Medulla oblongata (tissue), 1 donor: ENCODE measurements around the gene ULK2.

Experiments
- DNase-seq: peaks from one replicate; pipeline ENCODE4 v3.0.0-alpha.2; 2015; ENCODE audit errors: extremely low spot score

The ULK2 gene

DNA sequence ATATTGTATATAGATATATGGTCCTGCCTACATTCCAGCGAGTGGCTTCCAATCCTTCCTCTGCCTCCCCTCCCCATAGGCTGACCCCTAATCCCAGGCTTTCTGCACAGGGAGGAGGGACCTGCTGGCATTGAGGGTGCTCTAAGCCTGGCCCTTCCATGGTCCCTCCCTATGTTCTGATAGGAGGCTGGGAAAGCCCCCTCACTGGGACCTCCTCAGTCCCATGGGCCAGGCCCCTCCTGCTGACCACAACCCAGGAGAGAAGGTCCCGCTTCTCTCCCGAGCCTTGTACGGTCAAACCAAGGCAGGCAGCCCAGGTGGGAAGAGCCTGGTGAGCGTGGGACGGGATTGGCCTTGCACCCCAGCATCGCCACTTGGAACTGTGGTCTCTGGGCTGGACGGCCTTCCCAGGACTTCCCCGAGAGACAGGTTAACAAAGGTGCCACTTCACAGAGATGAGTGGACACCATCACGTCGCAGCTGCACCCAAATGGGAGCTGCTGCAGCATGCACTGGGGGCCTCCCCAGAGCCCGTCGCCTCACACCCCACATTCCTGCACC lies 120.5 kb downstream of the ULK2 start:
- DNase-seq: no peak

DNA sequence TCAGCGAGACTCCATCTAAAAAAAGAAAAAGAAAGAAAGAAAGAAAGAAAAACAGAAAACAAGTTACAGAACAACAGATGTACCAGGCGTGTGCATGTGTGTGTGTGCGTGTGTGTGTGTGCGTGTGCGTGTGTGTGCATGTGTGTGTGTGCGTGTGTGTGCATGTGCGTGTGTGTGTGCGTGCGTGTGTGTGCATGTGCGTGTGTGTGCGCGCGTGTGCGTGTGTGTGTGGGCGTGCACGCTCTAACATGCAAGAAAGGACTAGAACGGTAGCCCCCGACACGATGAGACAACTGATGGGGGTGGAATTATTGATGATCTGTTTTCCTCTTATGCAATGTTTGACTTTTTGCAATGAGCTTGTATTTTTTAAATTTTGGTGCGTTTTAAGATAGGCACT lies 121.2 kb downstream of the ULK2 start:
- DNase-seq: no peak

DNA sequence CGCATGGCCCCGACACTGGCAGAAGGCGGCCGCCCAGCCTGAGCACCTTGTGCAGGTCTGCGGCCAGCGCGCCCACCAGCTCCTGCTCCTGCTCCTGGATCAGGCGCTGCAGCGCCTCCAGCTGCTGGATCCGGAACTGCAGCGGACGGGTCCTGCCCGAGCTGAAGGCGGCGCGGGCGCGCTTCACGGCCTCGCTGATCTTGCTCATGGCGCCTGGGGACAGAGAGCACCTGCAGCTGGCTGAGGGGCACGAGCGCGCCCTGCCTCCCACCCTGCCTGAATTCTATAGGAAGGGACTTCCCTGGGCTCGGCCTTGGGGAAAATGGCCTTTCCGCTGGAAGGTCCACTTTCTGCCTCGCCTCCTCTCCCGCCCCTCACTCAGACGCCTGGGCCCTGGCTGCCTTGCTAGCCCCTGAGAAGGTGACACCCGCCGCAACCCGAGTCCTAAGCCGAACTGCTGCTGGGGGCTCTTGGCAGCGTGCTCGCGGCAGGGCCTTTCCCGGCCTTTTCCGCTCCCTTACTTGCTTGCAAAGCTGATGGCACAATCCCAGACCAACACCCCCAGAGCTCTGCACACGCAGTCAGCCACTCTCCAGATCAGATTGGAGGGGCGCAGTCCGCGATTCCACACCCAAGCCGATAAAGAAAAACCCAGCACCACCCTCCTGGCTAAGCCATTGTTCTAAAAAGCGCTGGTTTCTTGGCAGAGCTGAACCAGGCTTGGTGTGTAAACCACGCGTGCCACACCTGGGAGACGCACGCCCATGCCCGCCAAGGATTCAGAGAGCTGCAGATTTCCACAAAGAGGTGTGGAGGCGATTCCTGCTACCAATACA lies 122.6 kb downstream of the ULK2 start:
- peak; percentile 87 for DNase-seq

DNA sequence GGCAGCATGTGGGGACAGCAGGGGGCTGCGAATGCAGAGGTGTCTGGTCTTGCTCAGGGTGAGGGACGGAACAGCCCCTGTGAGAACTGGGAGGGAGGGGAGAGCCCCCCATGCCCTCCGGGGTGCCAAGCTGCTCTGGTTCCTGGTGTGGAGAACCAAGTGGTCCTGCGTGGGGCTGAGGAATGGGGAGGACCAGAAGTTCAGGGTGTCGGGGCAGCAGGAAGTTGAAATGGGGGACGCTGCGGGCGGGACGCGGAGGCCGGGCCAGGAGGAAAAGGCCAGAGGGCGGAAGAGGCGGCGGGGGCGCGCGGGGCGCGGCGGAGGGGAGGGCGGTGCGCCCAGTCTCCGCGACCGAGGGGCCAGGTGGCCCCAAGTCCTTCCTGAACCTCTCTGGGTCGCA lies 123.2 kb downstream of the ULK2 start:
- no peak for DNase-seq

DNA sequence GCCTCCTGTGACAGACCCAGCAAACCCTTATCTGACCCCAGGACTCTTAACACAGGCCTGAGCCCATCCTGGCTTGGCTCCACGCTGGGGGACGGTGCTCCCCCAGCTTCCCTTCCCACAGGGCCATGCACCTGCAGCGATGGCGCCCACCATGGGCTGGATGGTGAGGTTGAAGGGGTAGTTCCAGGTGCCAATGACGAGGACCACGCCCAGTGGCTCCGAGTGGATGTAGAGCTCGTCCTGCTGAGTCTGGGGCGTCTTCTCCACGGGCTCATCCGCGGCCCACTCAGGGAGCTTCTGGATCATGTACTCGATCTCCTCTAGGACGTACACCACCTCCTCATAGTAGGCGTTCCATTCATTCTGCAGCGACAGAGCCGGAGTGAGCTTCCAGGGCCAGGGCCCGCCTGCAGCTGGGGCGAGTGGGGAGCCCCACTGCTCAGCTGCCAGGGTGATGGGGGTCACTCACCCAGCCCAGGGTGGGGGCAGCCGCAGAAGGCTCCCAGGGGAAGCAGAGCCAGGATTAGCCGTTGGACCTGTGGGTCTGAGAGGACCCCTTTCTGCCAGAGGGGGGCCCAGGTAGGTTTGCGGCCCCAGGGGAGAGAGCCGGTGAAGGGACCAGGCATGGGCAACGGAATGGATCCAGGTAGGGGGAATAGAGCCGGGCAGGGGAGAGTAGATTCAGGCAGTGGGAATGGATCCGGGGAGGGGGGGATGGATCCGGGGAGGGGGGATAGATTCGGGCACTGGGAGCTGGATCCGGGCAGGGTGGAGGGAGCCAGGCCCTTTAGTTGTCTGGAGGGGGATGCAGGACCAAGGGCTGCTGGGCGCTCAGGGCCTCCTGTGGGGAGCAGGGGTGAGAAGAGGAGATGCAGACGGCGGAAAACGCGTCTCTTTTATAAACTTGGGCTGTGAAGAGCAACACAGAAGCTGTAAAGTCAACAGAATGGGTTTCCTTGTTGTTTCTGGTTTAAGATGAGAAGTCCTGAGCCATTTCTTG lies 124.3 kb downstream of the ULK2 start:
- DNase-seq: no peak

DNA sequence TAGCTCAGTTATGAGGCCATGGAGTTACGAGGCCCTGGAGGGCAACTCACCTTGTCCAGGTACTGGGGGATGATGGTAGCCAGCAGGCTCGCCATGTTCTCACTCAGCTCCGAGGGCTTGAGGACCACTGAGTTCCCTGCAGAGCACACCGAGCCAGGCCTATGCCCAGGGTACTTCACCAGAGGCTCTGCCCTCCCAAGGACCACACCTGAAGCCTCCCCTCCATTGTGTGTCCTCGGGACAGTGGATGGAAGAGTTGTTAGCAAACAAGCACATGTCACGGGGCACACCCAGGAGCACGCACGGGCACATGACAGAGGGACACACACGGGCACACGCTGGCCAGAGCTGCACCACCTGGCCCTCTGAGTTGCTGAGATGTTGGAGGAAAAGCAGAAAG lies 125.2 kb downstream of the ULK2 start:
- DNase-seq: no peak

DNA sequence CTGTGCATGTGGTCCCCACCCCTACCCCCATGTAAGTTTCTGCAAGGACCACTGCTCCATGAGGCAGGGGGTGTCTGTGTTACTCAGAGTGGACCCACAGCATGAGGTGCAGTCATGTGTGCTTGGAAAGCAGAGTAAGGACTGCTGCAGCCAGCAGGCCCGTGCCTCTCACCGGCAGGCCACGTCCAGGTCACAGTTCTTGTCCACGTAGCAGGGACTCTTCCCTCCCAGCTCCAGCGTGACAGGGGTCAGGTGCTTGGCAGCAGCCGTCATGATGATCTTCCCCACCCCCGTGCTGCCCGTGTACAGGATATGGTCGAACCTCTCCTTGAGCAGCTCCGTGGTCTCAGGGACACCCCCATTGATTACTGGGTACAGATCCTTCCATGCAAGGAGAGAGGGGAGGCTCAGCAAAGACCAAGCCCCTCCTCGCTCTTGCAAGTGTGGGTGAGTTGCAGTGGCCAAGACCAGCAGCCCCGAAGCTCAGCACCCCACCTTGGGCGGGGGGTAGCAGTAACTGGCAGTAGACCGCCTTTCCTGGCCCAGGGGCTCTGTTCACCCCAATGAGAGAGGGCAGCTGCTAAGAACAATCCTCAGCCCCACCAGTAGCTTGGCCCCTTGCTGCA lies 125.8 kb downstream of the ULK2 start:
- DNase-seq: no peak

DNA sequence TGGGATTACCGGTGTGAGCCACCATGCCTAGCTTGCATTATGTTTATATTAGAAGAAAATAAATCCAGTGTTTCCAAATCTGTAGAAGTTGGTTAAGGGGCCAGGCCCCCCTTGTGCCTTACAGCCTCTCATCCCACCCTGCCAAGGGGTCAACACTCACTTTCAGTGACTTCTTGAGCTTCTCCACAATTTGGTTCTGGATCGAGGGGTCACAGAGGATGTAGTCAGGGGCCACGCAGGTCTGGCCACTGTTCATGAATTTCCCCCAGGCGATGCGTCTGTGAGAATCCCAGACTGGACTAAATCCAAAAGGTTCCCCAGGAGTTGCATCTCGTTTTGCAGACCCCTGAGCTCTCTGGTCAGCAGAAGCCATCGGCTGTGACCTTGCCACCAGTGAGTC lies 126.8 kb downstream of the ULK2 start:
- DNase-seq: no peak

DNA sequence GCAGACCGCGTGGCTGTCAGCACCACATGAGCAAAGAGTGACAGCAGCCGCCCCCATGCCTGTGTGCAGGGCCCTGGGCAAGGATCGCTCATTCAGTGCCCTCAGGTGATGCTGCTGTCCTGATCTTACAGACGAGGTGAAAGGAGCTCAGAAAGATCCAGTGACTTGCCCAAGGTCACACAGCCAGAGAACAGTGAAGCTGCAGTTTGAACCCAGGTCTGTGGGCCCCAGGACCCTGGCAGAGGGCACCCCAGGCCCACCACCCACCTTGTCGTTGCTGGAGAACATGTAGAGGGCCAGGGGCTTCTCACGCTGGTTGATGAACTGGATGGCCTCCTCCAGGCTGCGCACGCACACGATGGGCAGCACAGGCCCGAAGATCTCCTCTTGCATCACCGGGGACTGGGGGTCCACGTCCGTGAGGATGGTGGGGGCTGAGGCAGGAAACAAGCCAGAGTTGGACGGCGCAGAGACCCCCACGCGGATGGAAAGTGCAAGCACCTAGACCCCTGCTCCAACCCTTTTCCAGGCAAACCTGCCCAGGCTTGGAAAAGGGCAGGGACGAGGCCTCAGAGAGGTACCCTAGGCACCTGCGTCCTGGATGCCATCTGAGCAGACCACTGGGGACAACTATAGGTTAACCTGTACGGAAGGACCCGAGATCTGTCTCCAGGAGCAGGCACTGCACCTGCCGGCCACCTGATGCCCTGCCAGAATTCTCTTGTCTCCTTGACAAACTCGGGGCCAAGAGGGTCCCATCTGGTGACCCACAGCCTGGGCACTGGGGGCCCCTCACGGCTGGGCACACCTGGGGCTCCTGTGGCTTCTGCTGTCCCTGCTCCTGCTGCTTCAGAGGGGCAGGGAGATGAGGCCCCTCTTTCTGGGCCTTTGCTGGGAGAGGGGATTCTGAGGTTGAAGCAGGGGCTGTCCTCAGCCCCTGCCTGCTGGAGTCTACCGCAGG lies 128.2 kb downstream of the ULK2 start:
- DNase-seq: no peak

DNA sequence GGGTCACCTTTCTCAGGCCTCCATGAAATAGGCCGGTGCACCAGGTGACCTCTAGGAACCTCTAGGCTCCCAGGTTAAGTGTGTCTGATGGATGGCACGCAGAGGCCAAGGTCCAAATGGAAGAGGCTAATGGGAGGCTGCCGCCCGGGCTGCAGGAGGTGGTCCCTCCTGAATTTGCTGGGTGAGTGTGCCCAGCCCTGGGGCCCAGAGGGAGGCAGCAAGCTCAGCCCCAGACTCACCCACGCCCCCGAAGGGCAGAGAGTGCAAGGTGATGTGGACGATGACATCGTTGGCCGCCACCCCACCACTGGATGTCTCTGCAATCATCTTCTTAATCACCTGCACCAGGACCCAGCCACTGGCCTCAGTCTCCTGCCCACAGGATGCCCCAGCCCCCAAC lies 129.0 kb downstream of the ULK2 start:
- DNase-seq: no peak

DNA sequence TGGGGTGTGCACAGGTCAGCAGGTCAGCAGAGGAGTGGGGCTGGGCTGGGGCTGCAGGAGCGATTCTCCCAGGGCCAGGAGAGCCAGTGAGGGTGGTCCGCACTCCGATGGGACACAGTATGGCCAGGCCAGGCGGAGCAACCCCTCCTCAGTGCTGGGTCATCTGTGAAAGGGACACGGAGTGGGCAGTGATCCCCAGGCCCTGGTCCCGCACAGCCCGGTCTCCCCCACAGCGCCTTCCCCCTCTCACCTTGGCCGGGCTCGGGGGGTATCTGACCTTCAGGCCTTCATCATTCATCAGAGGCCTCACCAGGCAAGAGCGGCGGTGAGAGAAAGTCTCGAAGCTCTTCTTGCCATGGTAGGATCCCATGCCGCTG lies 129.7 kb downstream of the ULK2 start:
- DNase-seq: no peak

DNA sequence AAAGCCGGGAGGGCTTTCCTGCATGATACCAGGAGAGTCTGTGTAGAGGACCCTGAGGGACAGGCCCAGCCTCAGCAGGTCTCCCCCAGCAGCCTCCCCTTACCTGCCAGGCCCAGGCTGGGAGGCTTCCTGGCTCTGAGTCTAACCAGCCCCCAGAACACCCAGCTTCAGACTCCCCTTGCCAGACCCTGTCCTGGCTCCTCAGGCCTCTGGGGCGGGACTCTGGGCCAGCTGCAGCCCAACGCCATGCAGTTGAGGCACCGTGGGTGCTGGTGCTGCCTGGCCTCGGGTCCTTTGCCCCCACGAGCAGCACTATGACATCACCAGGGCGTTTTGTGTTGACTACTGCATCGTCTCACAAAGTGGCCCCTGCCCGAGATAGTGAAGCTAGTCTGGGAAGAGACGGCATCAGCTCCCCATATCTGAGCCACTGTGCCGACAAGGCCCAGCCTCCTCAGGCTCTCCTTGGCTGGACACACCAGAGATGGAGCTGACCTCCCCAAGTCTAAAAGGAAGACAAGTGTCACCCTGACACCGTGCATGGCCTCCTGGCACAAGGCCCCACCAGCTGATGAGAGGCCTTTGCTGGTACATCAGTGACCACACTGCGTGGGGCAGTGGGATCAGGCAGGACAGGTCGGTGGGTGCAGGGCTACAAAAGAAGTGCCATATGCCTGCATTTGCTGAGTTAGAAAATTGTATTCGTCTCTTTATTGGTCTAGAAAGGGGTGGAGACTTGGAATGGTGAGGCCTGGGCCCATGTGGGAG lies 130.2 kb downstream of the ULK2 start:
- DNase-seq: no peak

DNA sequence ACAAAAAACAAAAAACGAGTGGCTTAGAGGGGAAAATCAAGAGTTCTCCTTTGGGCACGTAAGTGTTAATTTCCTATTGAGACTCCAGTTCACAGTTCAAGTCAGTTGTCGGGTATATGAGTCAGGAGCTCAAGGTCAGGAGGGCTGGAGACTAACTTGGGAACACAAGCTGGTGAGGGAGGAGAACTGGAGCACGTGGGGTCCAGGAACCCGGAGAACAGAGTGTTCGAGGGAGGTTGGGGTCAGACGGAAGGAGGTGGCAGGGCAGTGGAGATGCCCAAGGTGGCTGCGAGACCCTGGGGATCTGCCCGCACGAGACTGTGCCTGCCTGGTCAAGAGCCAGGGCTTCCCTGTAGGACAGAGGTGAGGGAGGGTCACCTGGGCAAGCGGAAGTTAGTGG lies 131.7 kb downstream of the ULK2 start:
- no peak for DNase-seq

DNA sequence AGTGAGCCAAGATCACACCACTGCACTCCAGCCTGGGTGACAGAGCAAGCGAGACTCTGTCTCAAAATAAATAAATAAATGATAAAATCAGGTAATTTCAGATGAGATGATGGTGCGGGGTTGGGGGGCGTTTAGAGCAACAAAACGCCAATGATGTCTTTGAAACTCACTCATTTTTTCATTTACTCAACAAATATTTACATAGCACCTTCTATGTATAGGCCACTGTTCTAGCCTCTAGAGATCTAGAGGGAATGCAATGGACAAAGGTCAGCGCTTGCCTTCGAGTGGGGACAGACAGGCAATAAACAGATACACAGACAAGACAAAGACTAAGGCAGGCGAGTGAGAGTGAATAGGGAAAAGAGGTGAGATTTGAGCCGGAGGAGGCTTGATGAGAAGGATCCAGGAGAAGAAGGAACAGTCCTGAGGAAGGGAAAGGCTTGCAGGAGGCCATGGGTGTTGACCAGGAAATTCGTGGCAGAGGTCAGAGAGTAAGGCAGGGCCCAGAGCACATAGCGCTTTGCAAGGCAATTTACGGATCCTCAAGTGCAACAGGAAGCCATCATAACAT lies 133.7 kb downstream of the ULK2 start:
- DNase-seq: no peak

DNA sequence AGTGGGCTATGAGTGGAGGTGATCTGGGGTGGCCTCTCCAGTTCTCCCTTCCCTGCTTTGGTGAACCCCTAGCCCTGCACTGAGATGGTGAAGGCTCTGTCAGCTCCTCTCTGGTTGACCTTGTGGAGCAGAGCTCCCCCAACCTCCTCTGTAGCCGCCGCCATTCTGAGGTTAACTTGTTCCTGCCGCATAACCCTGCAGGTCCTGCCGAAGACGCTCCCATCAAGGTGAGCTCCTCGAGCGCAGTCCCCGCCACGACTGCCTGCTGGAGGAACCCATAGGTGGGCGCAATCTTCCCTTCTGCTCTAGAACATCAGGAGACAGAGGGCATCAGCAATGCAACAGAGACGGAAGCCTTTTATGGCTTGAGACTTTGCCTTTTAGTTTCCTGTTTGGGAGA lies 136.1 kb downstream of the ULK2 start:
- DNase-seq: no peak

DNA sequence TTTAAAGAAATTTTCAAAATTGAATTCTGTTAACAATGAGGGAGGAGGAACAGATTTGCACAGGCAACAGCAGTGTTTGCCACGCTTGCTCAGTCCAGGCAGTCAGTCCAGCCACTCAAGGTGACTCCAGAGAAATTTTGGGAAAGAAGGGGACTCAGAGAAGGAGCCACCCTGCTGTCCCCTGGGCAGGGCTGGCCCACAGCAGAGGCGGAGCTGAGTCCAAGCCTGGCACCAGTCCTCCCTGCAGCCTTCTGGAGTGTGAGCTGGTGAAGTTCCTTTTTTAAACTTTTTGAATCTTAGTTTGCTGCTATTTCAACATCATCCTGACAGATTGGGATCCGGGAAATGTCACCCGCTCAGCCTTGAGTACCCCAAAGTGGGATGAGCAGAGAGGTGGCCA lies 136.9 kb downstream of the ULK2 start:
- no peak for DNase-seq

DNA sequence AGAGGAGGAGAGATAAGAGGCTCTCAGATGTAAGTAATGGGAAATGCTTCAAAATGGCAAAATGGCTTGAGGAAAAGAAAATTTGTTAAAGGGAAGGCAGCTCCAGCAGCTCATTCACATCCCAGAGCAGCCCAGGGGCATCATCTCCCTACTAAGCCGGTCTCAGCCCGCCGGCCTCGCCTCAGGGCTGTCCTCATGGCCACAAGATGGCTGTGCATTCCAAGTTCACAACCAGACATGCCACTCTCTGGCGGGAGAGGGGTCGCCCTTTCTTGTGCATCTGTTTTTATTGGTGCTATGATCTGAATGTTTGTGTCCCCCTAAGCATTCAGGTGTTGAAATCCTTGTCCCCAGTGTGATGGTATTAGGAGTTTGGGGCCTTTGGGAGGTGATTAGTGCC lies 137.8 kb downstream of the ULK2 start:
- DNase-seq: no peak

DNA sequence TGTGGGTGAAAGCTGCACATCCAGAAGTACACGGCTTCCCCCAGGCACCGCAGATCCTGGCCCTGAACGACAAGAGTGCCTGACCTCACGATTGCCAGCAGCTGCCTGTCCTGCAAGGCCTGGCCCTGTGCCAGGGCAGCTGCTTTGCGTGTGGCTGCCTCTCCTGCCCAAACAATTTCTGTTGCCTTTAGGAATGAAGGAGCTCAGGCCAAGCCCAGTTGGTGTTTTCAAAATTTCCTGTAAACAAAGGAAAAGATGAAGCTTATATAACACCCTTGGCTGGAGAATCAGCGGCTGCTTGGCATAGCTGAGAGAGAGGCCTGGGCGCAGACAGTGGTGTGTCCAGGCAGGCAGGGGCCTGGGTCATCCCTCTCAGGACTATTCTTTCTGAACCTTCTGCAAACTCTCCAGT lies 139.6 kb downstream of the ULK2 start:
- peak; percentile 90 for DNase-seq

DNA sequence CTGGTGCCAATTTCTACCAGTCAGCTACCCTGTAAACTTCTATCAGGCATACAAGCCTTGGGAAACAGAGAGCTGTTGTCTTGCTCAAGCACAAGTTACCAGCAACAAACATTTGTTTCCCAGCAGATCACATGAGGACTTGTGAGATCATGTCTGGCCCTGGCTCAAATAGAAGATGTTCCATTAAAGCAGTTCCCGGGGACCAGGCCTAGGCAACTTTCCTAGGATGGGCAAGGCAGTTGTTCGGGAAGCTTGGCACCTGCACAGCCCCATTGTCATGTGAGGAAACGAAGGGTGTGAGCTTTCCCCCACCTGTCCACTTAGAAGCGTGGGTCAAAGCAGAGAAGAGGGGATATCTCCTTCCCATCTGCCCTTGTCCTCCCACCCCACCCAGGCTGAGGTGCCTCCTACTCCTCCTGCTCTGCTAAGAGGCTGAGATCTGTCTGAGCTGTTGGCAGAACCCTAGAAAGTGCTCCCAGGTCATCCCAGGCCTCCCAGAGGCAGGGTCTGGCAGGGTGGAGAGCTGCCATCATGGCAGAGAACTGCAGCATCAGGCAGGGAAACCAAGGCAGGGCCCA lies 140.1 kb downstream of the ULK2 start:
- DNase-seq: peak; percentile 97
